OCI-LY1 (cell line): Measurements from ENCODE around the gene PTPRJ.

Source experiments
- H2AFZ ChIP-seq: fragments of 200-600 bp; sonication (generic), shearing (Covaris generic); 2 replicates; pipeline ENCODE4 v1.6.0; 2014; ENCODE audit warnings: antibody characterized with exemption, mild to moderate bottlenecking, low read length
- H3F3A ChIP-seq: fragments of 200-600 bp; sonication (generic), shearing (Covaris generic); 2 replicates; pipeline ENCODE4 v1.6.0; 2014; ENCODE audit warnings: mild to moderate bottlenecking, antibody characterized with exemption, low read length, moderate library complexity; ENCODE audit not compliant: insufficient read depth
- H3K27ac ChIP-seq: fragments of 200-600 bp; sonication (generic); 2 replicates; pipeline ENCODE4 v1.5.1; 2014; ENCODE audit warnings: low read length, mixed run types, mild to moderate bottlenecking, low read depth; ENCODE audit not compliant: poor library complexity, severe bottlenecking
- H3K27me3 ChIP-seq: fragments of 200-600 bp; sonication (generic); 2 replicates; pipeline ENCODE4 v1.6.0; 2014; ENCODE audit warnings: antibody characterized with exemption, mild to moderate bottlenecking, low read length, moderate library complexity; ENCODE audit not compliant: insufficient read depth
- H3K36me3 ChIP-seq: fragments of 200-600 bp; sonication (generic); 2 replicates; pipeline ENCODE4 v1.6.1; 2014; ENCODE audit warnings: mild to moderate bottlenecking, antibody characterized with exemption, low read length, moderate library complexity, mixed read lengths; ENCODE audit not compliant: insufficient read depth
- H3K4me1 ChIP-seq: fragments of 200-600 bp; sonication (generic); 2 replicates; pipeline ENCODE4 v1.5.1; 2014; ENCODE audit warnings: mild to moderate bottlenecking, low read length, moderate library complexity; ENCODE audit not compliant: insufficient read depth, severe bottlenecking
- H3K4me2 ChIP-seq: fragments of 200-600 bp; sonication (generic), shearing (Covaris generic); 2 replicates; pipeline ENCODE4 v1.6.1; 2014; ENCODE audit warnings: low read length
- H3K4me3 ChIP-seq: fragments of 200-600 bp; sonication (generic); 2 replicates; pipeline ENCODE4 v1.5.1; 2014; ENCODE audit warnings: low read length, low read depth, mild to moderate bottlenecking, mixed read lengths; ENCODE audit not compliant: poor library complexity, severe bottlenecking
- H3K79me2 ChIP-seq: fragments of 200-600 bp; shearing (Covaris generic); 2 replicates; pipeline ENCODE4 v1.6.1; 2016; ENCODE audit warnings: mixed run types, low read length, mixed read lengths; ENCODE audit not compliant: insufficient read depth
- H3K9ac ChIP-seq: fragments of 200-600 bp; sonication (generic), shearing (Covaris generic); 2 replicates; pipeline ENCODE4 v1.6.1; 2014; ENCODE audit warnings: mild to moderate bottlenecking, low read length, mixed read lengths
- H3K9me2 ChIP-seq: fragments of 200-600 bp; sonication (generic), shearing (Covaris generic); 2 replicates; pipeline ENCODE4 v1.6.1; 2014; ENCODE audit warnings: low read depth, mild to moderate bottlenecking, low read length, mixed read lengths
- H3K9me3 ChIP-seq: fragments of 200-600 bp; shearing (Covaris generic); 2 replicates; pipeline ENCODE4 v1.6.1; 2014; ENCODE audit warnings: low read length, mixed read lengths
- H4K20me1 ChIP-seq: fragments of 200-600 bp; sonication (generic), shearing (Covaris generic); 2 replicates; pipeline ENCODE4 v1.6.0; 2016; ENCODE audit warnings: mild to moderate bottlenecking, low read length; ENCODE audit not compliant: insufficient read depth
- EZH2 ChIP-seq: fragments of 200-600 bp; sonication (generic), shearing (Covaris generic); IDR thresholded peaks from 2 replicates; pipeline ENCODE4 v1.8.0; 2017; ENCODE audit warnings: borderline replicate concordance, mixed run types, mild to moderate bottlenecking, antibody characterized with exemption, low read length, moderate library complexity, mixed read lengths
- TF ChIP-seq, protein P1 (sequence below): fragments of 200-600 bp; sonication (generic), shearing (Covaris generic); IDR thresholded peaks from 2 replicates; pipeline ENCODE4 v1.5.1; 2017; ENCODE audit warnings: mild to moderate bottlenecking, antibody characterized with exemption, low read length, moderate library complexity, mixed read lengths

The PTPRJ gene

DNA sequence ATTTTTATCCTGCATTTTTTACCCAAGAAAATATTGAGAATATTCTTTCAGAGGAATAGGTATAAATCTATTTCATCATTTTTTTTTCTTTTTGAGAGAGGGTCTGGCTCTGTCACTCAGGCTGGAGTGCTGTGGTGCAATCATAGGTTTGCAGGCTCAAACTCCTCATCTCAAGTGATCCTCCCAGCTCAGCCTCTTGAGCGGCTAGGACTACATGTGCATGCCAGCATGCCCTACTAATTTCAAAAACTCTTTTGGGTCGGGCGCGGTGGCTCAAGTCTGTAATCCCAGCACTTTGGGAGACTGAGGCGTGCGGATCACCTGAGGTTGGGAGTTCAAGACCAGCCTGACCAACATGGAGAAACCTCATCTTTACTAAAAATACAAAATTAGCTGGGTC lies 20.3 kb upstream of the PTPRJ start:
- H3K36me3 ChIP-seq = no peaks in the 10 kb centered on the region
- no peaks in the 10 kb centered on the region for H3K9me3 ChIP-seq
- H3F3A ChIP-seq = no peaks in the 10 kb centered on the region
- H3K4me3 ChIP-seq = no peak overlapping the region
- H3K79me2 ChIP-seq = no peaks in the 10 kb centered on the region
- no peaks in the 10 kb centered on the region for H3K27me3 ChIP-seq
- H3K9ac ChIP-seq = no peak overlapping the region
- H4K20me1 ChIP-seq = no peaks in the 10 kb centered on the region
- no peak overlapping the region for H2AFZ ChIP-seq
- no peak overlapping the region for H3K4me2 ChIP-seq
- no peak overlapping the region for H3K27ac ChIP-seq
- H3K4me1 ChIP-seq = peaks cover 12% of the 10 kb centered on the region
- no peak for TF ChIP-seq EZH2
- TF ChIP-seq, protein P1, sequence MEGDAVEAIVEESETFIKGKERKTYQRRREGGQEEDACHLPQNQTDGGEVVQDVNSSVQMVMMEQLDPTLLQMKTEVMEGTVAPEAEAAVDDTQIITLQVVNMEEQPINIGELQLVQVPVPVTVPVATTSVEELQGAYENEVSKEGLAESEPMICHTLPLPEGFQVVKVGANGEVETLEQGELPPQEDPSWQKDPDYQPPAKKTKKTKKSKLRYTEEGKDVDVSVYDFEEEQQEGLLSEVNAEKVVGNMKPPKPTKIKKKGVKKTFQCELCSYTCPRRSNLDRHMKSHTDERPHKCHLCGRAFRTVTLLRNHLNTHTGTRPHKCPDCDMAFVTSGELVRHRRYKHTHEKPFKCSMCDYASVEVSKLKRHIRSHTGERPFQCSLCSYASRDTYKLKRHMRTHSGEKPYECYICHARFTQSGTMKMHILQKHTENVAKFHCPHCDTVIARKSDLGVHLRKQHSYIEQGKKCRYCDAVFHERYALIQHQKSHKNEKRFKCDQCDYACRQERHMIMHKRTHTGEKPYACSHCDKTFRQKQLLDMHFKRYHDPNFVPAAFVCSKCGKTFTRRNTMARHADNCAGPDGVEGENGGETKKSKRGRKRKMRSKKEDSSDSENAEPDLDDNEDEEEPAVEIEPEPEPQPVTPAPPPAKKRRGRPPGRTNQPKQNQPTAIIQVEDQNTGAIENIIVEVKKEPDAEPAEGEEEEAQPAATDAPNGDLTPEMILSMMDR = no peak
- no peaks in the 10 kb centered on the region for H3K9me2 ChIP-seq

DNA sequence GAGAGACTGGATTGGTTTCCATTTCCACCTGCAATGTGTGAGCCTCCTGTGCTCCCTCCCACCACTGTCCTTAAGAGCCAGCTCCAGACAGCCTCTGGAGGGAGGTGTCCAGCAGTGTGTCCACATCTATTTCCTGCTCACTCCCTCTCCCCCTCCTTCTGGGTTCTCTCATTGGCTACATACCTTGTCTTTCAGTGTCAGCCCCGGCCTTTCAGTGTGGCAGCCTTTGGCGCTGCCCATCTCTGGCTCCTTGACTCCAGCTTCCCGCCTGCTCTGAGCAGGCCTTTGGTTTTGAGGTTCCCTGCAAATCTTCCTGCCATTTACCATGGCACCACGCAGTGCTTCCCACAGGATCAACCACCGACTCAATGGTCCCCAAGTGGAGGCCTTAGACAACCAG lies 19.0 kb upstream of the PTPRJ start:
- Histone ChIP-seq H3K79me2 (no peaks in the 10 kb centered on the region), H3K4me1 (peaks cover 4% of the 10 kb centered on the region), H2AFZ (no peak overlapping the region), H4K20me1 (no peaks in the 10 kb centered on the region), H3K27ac (no peak overlapping the region), H3K4me2 (no peak overlapping the region), H3K9ac (no peak overlapping the region), H3K27me3 (no peaks in the 10 kb centered on the region), H3K9me3 (no peaks in the 10 kb centered on the region), H3K9me2 (no peaks in the 10 kb centered on the region), H3F3A (no peaks in the 10 kb centered on the region), H3K36me3 (no peaks in the 10 kb centered on the region), H3K4me3 (no peak overlapping the region)
- no peak for TF ChIP-seq EZH2
- TF ChIP-seq, protein P1 = no peak

DNA sequence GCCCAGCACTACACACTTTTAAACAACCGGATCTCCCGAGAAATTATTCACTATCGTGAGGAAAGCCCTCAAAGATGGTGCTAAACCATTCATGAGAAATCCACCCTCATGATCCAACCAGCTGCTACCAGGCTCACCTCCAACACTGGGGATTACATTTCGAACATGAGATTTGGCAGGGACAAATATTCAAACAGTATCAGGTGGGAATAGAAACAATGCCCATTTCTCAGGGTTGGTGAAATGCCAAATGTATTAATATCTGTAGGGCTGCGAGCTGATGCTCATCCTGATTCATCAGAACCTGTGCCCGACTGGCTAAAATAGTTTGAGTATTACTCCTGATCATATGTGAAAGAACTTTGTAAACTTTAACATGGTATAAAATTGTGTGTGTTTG lies 15.8 kb upstream of the PTPRJ start:
- Histone ChIP-seq H3K27me3 (no peaks in the 10 kb centered on the region), H3K4me3 (no peak overlapping the region), H3K9me2 (no peaks in the 10 kb centered on the region), H3K27ac (no peak overlapping the region), H3K9ac (no peak overlapping the region), H2AFZ (no peak overlapping the region), H3K79me2 (no peaks in the 10 kb centered on the region), H3K4me1 (peaks cover 10% of the 10 kb centered on the region), H4K20me1 (no peaks in the 10 kb centered on the region), H3K9me3 (no peaks in the 10 kb centered on the region), H3K36me3 (no peaks in the 10 kb centered on the region), H3F3A (no peaks in the 10 kb centered on the region), H3K4me2 (no peak overlapping the region)
- TF ChIP-seq, protein P1 = no peak
- no peak for TF ChIP-seq EZH2
